GM12873 (cell line): ENCODE measurements around the gene BFSP1.

Experiments used
- TF ChIP-seq, protein P1 (sequence below): IDR thresholded peaks from 2 replicates; pipeline ENCODE4 v1.5.1; 2012; ENCODE audit warnings: low read depth, mild to moderate bottlenecking, moderate library complexity, low read length, control low read depth; ENCODE audit not compliant: insufficient read depth; ENCODE audit errors: missing control alignments

Gene BFSP1

DNA sequence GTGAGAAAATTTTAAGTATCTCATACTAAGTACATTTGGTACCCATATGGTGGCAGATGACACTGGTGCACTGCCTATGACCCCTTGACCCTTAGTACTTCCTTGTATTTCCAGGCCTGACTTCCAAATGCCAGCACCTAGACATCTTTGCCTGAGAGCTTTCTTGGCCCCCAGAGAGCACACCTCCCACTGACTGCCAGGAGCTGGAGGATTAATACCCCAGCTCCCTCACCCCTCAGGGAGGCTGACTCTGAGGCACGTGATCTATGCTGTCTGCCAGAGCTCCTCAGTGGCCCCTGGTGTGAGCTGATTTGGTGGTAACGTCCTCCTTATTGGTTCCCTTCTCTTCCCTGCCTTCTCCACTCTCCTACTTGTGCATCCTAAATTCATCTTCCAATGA, 38.0 kb downstream of the BFSP1 start:
- TF ChIP-seq, protein P1, sequence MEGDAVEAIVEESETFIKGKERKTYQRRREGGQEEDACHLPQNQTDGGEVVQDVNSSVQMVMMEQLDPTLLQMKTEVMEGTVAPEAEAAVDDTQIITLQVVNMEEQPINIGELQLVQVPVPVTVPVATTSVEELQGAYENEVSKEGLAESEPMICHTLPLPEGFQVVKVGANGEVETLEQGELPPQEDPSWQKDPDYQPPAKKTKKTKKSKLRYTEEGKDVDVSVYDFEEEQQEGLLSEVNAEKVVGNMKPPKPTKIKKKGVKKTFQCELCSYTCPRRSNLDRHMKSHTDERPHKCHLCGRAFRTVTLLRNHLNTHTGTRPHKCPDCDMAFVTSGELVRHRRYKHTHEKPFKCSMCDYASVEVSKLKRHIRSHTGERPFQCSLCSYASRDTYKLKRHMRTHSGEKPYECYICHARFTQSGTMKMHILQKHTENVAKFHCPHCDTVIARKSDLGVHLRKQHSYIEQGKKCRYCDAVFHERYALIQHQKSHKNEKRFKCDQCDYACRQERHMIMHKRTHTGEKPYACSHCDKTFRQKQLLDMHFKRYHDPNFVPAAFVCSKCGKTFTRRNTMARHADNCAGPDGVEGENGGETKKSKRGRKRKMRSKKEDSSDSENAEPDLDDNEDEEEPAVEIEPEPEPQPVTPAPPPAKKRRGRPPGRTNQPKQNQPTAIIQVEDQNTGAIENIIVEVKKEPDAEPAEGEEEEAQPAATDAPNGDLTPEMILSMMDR = no peak

DNA sequence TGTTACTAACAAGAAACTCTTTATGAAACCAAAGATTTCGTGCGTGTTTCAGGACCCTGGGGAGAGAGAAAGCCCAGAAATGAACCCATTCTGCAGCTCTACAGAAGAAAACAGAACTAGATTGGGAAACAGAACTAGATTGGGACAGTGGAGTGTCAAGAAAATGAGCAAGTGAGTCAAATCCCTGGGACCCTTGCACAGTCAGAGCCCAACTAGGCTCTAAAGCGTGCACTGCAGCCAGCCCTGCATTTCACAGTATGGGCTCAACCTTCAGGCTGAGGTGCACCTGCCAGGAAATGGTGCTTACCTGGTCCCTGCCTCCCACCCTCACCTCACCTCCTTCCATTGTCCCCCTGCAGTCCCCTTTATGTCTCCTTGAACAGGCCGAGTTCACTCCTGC, 39.7 kb downstream of the BFSP1 start:
- TF ChIP-seq, protein P1 = no peak

DNA sequence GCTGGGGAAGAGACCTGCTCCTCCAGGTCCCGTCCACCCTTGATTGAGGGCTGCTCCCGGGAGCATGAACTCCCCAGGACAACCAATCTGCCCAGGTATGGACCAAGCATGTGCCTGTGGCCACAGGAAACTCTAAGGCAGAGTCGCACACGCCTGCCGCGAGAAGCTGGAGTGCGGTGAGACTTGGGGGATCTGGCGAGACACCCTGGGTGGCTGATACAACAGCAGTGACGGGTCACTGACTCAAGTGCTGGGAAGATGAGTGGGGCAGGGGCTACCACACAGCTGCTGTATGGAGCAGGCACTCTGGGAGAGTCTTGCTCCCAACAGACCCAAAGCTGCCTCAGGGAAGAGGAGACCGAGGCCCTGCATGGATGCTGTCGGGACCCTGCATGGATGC, 40.1 kb downstream of the BFSP1 start:
- TF ChIP-seq, protein P1 = no peak

DNA sequence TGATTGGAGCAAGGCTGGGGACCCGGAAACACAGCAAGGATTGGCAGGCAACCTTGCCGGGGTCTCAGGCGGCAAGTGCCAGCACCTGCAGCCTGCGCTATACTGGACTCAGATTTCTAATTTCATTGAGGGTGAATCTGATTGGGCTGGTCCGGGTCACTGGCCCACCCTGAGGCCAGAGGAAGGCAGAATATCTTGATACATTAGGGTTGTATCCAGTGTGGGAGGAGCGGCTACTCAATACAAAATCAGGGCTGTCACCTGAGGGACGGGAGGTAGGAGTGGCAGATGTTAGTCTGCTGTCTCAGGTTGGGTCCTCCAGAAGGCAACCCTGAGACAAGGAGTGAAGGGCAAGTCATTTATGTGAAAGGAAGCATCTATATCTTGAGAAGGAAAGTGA, 40.7 kb downstream of the BFSP1 start:
- TF ChIP-seq, protein P1 = no peak

DNA sequence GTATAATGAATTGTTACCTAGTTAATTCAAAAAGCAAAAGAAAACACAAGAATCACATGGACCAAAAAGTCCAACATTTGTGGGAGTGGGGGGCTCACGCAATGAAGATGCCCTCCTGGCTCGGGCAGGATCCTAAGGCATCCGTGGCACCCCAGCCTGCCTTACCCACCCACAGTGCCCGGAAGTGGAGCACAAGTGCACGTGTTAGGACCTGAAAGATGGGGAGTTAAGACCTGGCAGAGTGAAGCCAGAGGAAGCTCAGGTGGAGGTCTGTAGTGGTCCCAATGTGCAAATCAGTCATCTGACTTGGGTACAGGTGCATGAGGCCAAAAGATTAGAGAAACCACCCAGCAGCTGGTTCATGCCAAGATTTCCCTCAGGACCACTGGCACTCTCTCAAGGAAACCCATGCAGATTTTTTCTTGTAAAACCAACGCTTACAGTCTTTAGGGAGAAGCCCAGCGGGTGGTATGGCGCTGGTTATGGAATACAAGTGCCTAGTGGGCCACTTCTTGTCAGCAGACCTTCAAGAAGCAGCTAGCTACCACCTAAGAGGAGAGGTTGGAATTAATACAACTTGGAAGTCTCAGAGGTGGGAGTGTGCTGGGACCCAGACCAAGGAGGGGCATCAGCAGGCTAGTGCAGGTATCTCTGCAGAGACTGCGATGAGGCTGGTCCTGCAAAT, 42.1 kb downstream of the BFSP1 start:
- TF ChIP-seq, protein P1 = no peak

DNA sequence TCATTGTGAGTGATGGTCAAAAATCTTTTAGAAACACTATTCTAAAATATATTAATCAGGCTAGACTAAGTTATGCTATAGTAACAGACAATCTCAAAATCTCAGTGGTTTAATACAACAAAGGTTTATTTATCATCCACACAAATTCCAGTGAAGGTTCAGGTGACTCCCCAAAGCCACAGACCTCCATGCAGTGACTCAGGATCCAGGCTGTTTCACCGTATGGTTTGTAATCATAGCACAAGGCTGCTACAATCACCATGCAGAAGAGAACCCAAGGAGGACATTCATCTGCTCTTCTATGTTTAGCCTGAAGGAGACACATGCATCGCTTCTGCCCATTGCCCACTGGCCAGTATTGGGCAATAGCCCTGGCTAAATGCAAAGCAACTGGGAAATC, 46.2 kb downstream of the BFSP1 start:
- TF ChIP-seq, protein P1 = no peak

DNA sequence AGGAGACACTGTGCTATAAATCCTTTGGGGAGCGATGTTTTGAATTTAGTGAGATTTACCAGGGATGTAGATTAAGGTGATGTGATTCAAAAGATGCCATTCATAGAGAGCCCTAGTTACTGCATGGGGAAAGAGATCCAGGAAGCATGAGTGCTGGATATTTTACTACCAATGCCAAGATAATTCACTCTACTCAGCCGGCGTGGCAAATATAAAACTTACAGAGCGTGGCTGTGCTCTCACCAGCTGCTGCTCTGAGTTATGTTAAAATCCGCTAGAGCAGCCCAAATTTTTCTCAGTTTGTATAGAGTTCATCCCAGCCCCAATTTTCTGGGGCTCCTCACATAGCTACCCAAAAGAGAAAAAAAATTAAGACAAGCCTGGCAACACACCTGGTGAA, 48.6 kb downstream of the BFSP1 start:
- TF ChIP-seq, protein P1 = no peak
